GM12878 (cell line): Measurements from ENCODE around the gene BLOC1S6. TPM values are rescaled to one million over a fixed set of nuclear protein-coding genes. Genes with fewer than 3 reads are reported as not detected.

Source experiments
- ATAC-seq: fragments of 200-7000 bp; cut with Tn5 transposase; 3 replicates; pipeline ENCODE4 v1.9.1; 2020; ENCODE audit warnings: mild to moderate bottlenecking, moderate library complexity
- BruUV-seq: library from RNA; stranded (reverse); fragments of 400-500 nt; replicated peaks from 2 replicates; lab custom pipeline; 2021; lab: Mats Ljungman, UMichigan
- CTCF ChIA-PET: fragments of 300-600 bp; sonication (Branson Sonifier 250); formaldehyde crosslinking; extraction: SDS; loops from one replicate; lab custom pipeline; 2021; ENCODE audit warnings: inconsistent platforms; lab: Yijun Ruan, JAX
- POLR2A ChIA-PET: fragments of 350-600 bp; formaldehyde crosslinking; extraction: SDS; loops from one replicate; lab custom pipeline; 2021; ENCODE audit warnings: inconsistent platforms; lab: Charles Lee
- RAD21 ChIA-PET: fragments of 300-600 bp; sonication (Branson Sonifier 250); formaldehyde crosslinking; loops from one replicate; lab custom pipeline; 2023; ENCODE audit warnings: antibody characterized with exemption; ENCODE audit not compliant: unreplicated experiment; lab: Charles Lee
- SMC1A ChIA-PET: fragments of 300-600 bp; sonication (Branson Sonifier 250); formaldehyde crosslinking; loops from one replicate; lab custom pipeline; 2023; ENCODE audit not compliant: unreplicated experiment, uncharacterized antibody; lab: Charles Lee
- DNase-seq: peaks from one replicate; pipeline ENCODE4 v3.0.0-alpha.2; 2011; ENCODE audit warnings: low read depth, low spot score
- FAIRE-seq: peaks from 3 replicates; lab custom pipeline; 2011; peaks lifted over from hg19 to GRCh38; lab: Jason Lieb, UNC
- H2AFZ ChIP-seq: 2 replicates; pipeline ENCODE4 v1.6.0; 2011; ENCODE audit warnings: low read depth, low read length, control low read depth; ENCODE audit not compliant: control insufficient read depth
- H3K27ac ChIP-seq: 2 replicates; pipeline ENCODE4 v1.5.1; 2011; ENCODE audit warnings: control low read depth; ENCODE audit not compliant: control insufficient read depth, insufficient read depth
- H3K27me3 ChIP-seq, 2 experiments: replicated peaks in 1 of 2; 2 replicates each; pipeline versions ENCODE4 v1.6.0 to v1.6.1; 2011; ENCODE audit warnings: low read length in 1 of 2; ENCODE audit not compliant: control insufficient read depth in 2 of 2, insufficient read depth in 2 of 2
- H3K36me3 ChIP-seq, 2 experiments: 2 replicates each; pipeline ENCODE4 v1.5.1; 2011; ENCODE audit warnings: low read length in 1 of 2; ENCODE audit not compliant: control insufficient read depth in 2 of 2, insufficient read depth in 2 of 2
- H3K4me1 ChIP-seq: 2 replicates; pipeline ENCODE4 v1.6.1; 2011; ENCODE audit warnings: mild to moderate bottlenecking, low read length, moderate library complexity, mixed read lengths; ENCODE audit not compliant: control insufficient read depth, insufficient read depth
- H3K4me2 ChIP-seq: 2 replicates; pipeline ENCODE4 v1.6.0; 2011; ENCODE audit warnings: control low read depth; ENCODE audit not compliant: control insufficient read depth, insufficient read depth
- H3K4me3 ChIP-seq: fragments of 200-600 bp; sonication (generic); 2 replicates; pipeline ENCODE4 v1.5.1; 2016
- H3K79me2 ChIP-seq: 2 replicates; pipeline ENCODE4 v1.6.0; 2011; ENCODE audit warnings: low read length; ENCODE audit not compliant: control insufficient read depth, insufficient read depth
- H3K9ac ChIP-seq: 2 replicates; pipeline ENCODE4 v1.8.0; 2011; ENCODE audit warnings: low read length, control low read depth, mixed read lengths; ENCODE audit not compliant: control insufficient read depth, insufficient read depth
- H3K9me3 ChIP-seq: replicated peaks from 3 replicates; pipeline ENCODE4 v1.5.1; 2011; ENCODE audit warnings: mild to moderate bottlenecking, low read length; ENCODE audit not compliant: control insufficient read depth, insufficient read depth
- H4K20me1 ChIP-seq: 2 replicates; pipeline ENCODE4 v1.6.0; 2011; ENCODE audit not compliant: control insufficient read depth, insufficient read depth
- ATF7 ChIP-seq: fragments of 450-650 bp; IDR thresholded peaks from 2 replicates; pipeline ENCODE4 v1.6.1; 2016; ENCODE audit warnings: low read depth, mild to moderate bottlenecking
- BHLHE40 ChIP-seq, 2 experiments: fragments of 450-650 bp in 1 of 2; IDR thresholded peaks; 2 replicates each; pipeline ENCODE4 v1.6.1; 2011 to 2017; ENCODE audit warnings: low read depth in 2 of 2, borderline replicate concordance in 1 of 2, improper control_type of control experiment in 1 of 2, low read length in 1 of 2, mild to moderate bottlenecking in 1 of 2
- CBX5 ChIP-seq: sonication (generic); IDR thresholded peaks from 2 replicates; pipeline ENCODE4 v1.6.1; 2016; ENCODE audit warnings: low read depth, moderate library complexity, mild to moderate bottlenecking, inconsistent platforms
- CHD4 ChIP-seq: fragments of 200-600 bp; sonication (generic); IDR thresholded peaks from 2 replicates; pipeline ENCODE4 v1.6.1; 2016; ENCODE audit warnings: mild to moderate bottlenecking
- CREM ChIP-seq: IDR thresholded peaks from 2 replicates; pipeline ENCODE4 v1.6.1; 2014; ENCODE audit warnings: antibody characterized with exemption, low read depth
- ESRRA ChIP-seq: IDR thresholded peaks from 2 replicates; pipeline ENCODE4 v1.6.1; 2012; ENCODE audit warnings: mild to moderate bottlenecking, low read length, improper control_type of control experiment
- ETV6 ChIP-seq, 2 experiments: fragments of 450-650 bp in 1 of 2; IDR thresholded peaks in 1 of 2; conservative IDR thresholded peaks in 1 of 2; 2 replicates each; pipeline ENCODE4 v1.6.1; 2014; ENCODE audit warnings: antibody characterized with exemption in 1 of 2, borderline replicate concordance in 1 of 2, low read depth in 1 of 2, mild to moderate bottlenecking in 1 of 2, moderate library complexity in 1 of 2
- EZH2 ChIP-seq: IDR thresholded peaks from 2 replicates; pipeline ENCODE4 v1.6.1; 2012; ENCODE audit warnings: low read depth, mild to moderate bottlenecking, control low read depth, inconsistent platforms, low read length, borderline replicate concordance; ENCODE audit not compliant: control insufficient read depth
- FOXK2 ChIP-seq: fragments of 450-650 bp; IDR thresholded peaks from 2 replicates; pipeline ENCODE4 v1.6.1; 2017; ENCODE audit warnings: mild to moderate bottlenecking, moderate library complexity
- MEF2A ChIP-seq: IDR thresholded peaks from 2 replicates; pipeline ENCODE4 v1.6.1; 2011; ENCODE audit warnings: low read depth, mild to moderate bottlenecking, low read length, moderate library complexity; ENCODE audit not compliant: insufficient read depth
- PAX8 ChIP-seq: fragments of 450-650 bp; IDR thresholded peaks from 2 replicates; pipeline ENCODE4 v1.6.1; 2017; ENCODE audit warnings: mild to moderate bottlenecking, moderate library complexity
- SMAD1 ChIP-seq: fragments of 450-650 bp; IDR thresholded peaks from 2 replicates; pipeline ENCODE4 v1.6.1; 2018; ENCODE audit warnings: mild to moderate bottlenecking, low read depth; ENCODE audit not compliant: partially characterized antibody
- STAT3 ChIP-seq: IDR thresholded peaks from 2 replicates; pipeline ENCODE4 v1.6.1; 2011; ENCODE audit warnings: low read depth, low read length, improper control_type of control experiment
- YY1 ChIP-seq: IDR thresholded peaks from 2 replicates; pipeline ENCODE4 v1.6.1; 2011; ENCODE audit warnings: low read depth, mild to moderate bottlenecking, low read length
- WGBS: methylation state at CpG from one replicate; pipeline ENCODE4 v1.1.6; 2016; ENCODE audit warnings: low lambda C conversion rate; ENCODE audit not compliant: insufficient replicate concordance, insufficient coverage; ENCODE audit errors: missing lambda C conversion rate; 5-methylcytosine and 5-hydroxymethylcytosine counted together
- in situ Hi-C: fragments of 300-500 bp; cut with MboI; formaldehyde crosslinking; loops from 9 replicates; pipeline ENCODE4 v1.14.3; 2018; ENCODE audit warnings: mixed read lengths
- intact Hi-C: fragments of 100-400 bp; cut with micrococcal nuclease; formaldehyde crosslinking; loops from one replicate; pipeline ENCODE4 v1.14.2; 2022; ENCODE audit not compliant: unreplicated experiment
- polyA plus RNA-seq, 11 experiments: library from polyadenylated mRNA; depleted of rRNA in 4 of 11; unstranded in 6 of 11; stranded (reverse) in 5 of 11; fragments of >200 nt; fragmentation: Nextera tagmentation in 4 of 11; fragmentation: Illumina TruSeq in 1 of 11; extraction: Ambion mirVana in 4 of 11; extraction: Trizol in 1 of 11; gene quantifications; 1 replicate in 1 of 11; 2 replicates in 10 of 11; pipeline versions ENCODE4 v1.2.1 to v1.2.3, GENCODE V29; 2011 to 2016; ENCODE audit warnings: inconsistent platforms in 2 of 11, missing spikeins in 2 of 11, low read depth in 1 of 11
- total RNA-seq, 4 experiments: library from RNA; depleted of rRNA in 3 of 4; stranded (reverse); fragments of >200 nt in 3 of 4; fragmentation: Illumina TruSeq in 1 of 4; extraction: Trizol in 1 of 4; gene quantifications; 2 replicates each; pipeline versions ENCODE4 v1.2.1 to v1.2.3, GENCODE V29; 2013 to 2021
- TF ChIP-seq, protein P1 (sequence below): fragments of 450-650 bp; formaldehyde crosslinking; IDR thresholded peaks from 2 replicates; pipeline ENCODE4 v1.4.0; 2022; ENCODE audit warnings: mild to moderate bottlenecking, moderate library complexity
- TF ChIP-seq, protein P2 (sequence below): fragments of 450-650 bp; IDR thresholded peaks from 2 replicates; pipeline ENCODE4 v1.6.1; 2017; ENCODE audit warnings: borderline replicate concordance
- TF ChIP-seq, protein P3 (sequence below): IDR thresholded peaks from 2 replicates; pipeline ENCODE4 v1.6.1; 2012; ENCODE audit warnings: low read depth, low read length, improper control_type of control experiment

The BLOC1S6 gene
- total and polyA plus RNA-seq, 10 of the 15 experiments (the other 5 are each of a cell fraction or from before 2014, with no cell fraction given) = 13.5 to 48.8 (median 32.7) TPM

DNA sequence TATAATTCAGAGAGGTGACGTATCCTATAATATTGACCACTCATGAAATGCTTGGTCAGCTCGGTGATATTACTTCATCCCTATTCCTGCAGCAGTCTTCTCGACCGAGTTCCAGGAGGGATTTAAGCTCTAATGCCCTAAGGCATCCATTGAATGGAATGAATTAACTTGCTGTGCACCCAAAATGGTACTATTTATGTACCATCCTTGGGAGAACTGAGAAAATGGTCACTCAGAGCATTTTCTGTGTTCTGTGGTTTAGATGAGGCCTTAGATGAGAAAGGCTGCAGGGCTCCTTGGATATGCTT lies 638 bp downstream of the BLOC1S6 start:
- ChIA-PET RAD21 (interaction anchor here (1.2 to 4.0 kb wide), 9 partner anchors 16 to 382 kb away, joined by 3 to 22 read pairs (median 4); partner anchors contain the start of gene SQOR), CTCF (interaction anchor here (1.1 to 6.1 kb wide), 8 partner anchors 21 to 383 kb away, joined by 3 to 79 read pairs (median 6); a partner anchor contains a TSS), POLR2A (interaction anchor here (0.5 to 2.8 kb wide), 4 partner anchors 31 to 128 kb away, joined by 3 to 17 read pairs (median 4); no protein-coding TSS in a partner anchor)
- H3K27me3 ChIP-seq = no peaks in the 10 kb centered on the region
- ATAC-seq (no peak), DNase-seq (no peak)
- peak overlapping the region; percentile 85 for H3K27ac ChIP-seq
- intact Hi-C loops = loop anchor here (2.0 to 5.0 kb wide), 2 partner anchors 49 to 66 kb away; partner anchors contain the start of gene SLC30A4
- H3K79me2 ChIP-seq = peaks cover 63% of the 10 kb centered on the region
- peak overlapping the region; percentile 97 for H3K4me3 ChIP-seq
- no peak for TF ChIP-seq CHD4
- TF ChIP-seq ATF7 = no peak
- TF ChIP-seq YY1 = no peak
- TF ChIP-seq, protein P1, sequence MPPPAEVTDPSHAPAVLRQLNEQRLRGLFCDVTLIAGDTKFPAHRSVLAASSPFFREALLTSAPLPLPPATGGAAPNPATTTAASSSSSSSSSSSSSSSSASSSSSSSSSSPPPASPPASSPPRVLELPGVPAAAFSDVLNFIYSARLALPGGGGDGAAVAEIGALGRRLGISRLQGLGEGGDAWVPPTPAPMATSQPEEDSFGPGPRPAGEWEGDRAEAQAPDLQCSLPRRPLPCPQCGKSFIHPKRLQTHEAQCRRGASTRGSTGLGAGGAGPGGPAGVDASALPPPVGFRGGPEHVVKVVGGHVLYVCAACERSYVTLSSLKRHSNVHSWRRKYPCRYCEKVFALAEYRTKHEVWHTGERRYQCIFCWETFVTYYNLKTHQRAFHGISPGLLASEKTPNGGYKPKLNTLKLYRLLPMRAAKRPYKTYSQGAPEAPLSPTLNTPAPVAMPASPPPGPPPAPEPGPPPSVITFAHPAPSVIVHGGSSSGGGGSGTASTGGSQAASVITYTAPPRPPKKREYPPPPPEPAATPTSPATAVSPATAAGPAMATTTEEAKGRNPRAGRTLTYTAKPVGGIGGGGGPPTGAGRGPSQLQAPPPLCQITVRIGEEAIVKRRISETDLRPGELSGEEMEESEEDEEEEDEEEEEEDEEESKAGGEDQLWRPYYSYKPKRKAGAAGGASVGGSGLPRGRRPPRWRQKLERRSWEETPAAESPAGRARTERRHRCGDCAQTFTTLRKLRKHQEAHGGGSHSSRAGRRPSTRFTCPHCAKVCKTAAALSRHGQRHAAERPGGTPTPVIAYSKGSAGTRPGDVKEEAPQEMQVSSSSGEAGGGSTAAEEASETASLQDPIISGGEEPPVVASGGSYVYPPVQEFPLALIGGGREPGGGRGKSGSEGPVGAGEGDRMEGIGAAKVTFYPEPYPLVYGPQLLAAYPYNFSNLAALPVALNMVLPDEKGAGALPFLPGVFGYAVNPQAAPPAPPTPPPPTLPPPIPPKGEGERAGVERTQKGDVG = no peak
- no peak for TF ChIP-seq FOXK2
- TF ChIP-seq STAT3 = no peak
- TF ChIP-seq, protein P2, sequence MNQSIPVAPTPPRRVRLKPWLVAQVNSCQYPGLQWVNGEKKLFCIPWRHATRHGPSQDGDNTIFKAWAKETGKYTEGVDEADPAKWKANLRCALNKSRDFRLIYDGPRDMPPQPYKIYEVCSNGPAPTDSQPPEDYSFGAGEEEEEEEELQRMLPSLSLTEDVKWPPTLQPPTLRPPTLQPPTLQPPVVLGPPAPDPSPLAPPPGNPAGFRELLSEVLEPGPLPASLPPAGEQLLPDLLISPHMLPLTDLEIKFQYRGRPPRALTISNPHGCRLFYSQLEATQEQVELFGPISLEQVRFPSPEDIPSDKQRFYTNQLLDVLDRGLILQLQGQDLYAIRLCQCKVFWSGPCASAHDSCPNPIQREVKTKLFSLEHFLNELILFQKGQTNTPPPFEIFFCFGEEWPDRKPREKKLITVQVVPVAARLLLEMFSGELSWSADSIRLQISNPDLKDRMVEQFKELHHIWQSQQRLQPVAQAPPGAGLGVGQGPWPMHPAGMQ = no peak
- TF ChIP-seq, protein P3, sequence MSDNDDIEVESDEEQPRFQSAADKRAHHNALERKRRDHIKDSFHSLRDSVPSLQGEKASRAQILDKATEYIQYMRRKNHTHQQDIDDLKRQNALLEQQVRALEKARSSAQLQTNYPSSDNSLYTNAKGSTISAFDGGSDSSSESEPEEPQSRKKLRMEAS = no peak
- no peak for TF ChIP-seq SMAD1
- no peak for TF ChIP-seq EZH2
- TF ChIP-seq CREM = 0 out of 2 replicates have a peak, but pooled peaks have one; percentile 7
- TF ChIP-seq ESRRA = no peak
- TF ChIP-seq ETV6 (conservative IDR thresholded peaks at IDR 0.05 in 1 of 2, IDR thresholded peaks at IDR 0.05 in 1 of 2; ENCODE audit: borderline replicate concordance in 1 of 2, low read depth in 1 of 2) = no peak
- TF ChIP-seq PAX8 = 0 out of 2 replicates have a peak, but pooled peaks have one; percentile 13
- TF ChIP-seq MEF2A = no peak
- no peak for TF ChIP-seq BHLHE40 (IDR thresholded peaks at IDR 0.05; ENCODE audit: borderline replicate concordance in 1 of 2, low read depth in 2 of 2, low read length in 1 of 2)
- TF ChIP-seq CBX5 = no peak
- TF ChIP-seq, all 136 proteins: peak for 2
- Histone ChIP-seq H2AFZ (peak overlapping the region; percentile 90), H3K9ac (peak overlapping the region; percentile 97), H3K9me3 (no peaks in the 10 kb centered on the region), H3K4me1 (peaks cover 4% of the 10 kb centered on the region; the same call in 1 of the 2 replicates), H4K20me1 (no peaks in the 10 kb centered on the region), H3K36me3 (peaks cover 1 to 10% of the 10 kb centered on the region in 2 experiments; a peak in 2 of 4 replicates), H3K4me2 (peak overlapping the region; percentile 99)
- in situ Hi-C loops = loop anchor here (10.0 kb wide), 1 partner anchor 393 kb away; no protein-coding TSS in a partner anchor
- BruUV-seq = TSS peak; percentile 79
- FAIRE-seq = no peak
- SMC1A ChIA-PET = interaction anchor here (0.6 to 4.9 kb wide), 12 partner anchors 10 to 181 kb away, joined by 3 to 35 read pairs (median 8); no protein-coding TSS in a partner anchor
- under 1% methylated on average over 4 of the region's 4 CpGs for WGBS
